Measurements from ENCODE around the gene ITGB1.

DNA sequence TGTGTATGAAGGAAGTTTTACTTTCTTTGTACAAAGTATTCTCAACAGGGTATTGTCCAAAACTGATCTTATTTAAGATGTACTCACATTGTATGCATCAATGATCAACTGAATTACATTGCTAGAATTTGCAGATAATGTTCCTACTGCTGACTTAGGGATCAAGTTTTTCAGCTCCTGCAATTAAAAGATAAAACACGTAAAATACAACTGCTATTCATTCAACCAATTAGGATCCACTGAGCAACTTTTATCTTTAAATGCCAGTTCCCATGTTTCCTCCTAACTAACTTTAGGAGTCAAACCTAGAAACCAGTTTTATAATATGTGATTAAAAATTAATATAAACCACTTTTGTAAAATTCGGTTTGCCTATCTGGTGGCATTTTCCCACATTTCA lies 35.9 kb downstream of the ITGB1 start:
- no peak for TF ChIP-seq POLR2AphosphoS5 (IDR thresholded peaks at IDR 0.05)
- TF ChIP-seq, protein P1, sequence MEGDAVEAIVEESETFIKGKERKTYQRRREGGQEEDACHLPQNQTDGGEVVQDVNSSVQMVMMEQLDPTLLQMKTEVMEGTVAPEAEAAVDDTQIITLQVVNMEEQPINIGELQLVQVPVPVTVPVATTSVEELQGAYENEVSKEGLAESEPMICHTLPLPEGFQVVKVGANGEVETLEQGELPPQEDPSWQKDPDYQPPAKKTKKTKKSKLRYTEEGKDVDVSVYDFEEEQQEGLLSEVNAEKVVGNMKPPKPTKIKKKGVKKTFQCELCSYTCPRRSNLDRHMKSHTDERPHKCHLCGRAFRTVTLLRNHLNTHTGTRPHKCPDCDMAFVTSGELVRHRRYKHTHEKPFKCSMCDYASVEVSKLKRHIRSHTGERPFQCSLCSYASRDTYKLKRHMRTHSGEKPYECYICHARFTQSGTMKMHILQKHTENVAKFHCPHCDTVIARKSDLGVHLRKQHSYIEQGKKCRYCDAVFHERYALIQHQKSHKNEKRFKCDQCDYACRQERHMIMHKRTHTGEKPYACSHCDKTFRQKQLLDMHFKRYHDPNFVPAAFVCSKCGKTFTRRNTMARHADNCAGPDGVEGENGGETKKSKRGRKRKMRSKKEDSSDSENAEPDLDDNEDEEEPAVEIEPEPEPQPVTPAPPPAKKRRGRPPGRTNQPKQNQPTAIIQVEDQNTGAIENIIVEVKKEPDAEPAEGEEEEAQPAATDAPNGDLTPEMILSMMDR (IDR thresholded peaks at IDR 0.05 in 8 of 11, conservative IDR thresholded peaks at IDR 0.05 in 3 of 11) = no peak
